Measurements from ENCODE around the gene PLEKHJ1.

DNA sequence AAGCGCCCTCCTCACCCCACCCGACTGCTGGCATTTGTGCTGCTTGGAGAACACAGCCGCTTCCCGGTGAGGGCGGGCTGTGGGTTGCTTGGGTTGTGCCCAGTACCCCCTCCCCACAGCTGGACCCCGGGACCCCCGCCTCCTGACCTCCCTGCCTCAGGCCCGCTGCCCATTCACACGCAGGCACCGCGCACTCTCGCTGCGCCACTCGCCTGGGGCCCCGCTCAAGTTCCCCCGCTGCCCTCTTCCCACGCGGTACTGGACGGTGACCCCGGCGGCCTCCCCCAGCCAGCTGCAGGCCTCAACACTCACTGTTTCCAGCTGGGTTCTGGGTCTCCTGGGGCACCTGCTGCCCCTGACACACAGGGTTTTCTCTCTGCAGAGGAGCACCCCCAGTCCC lies 16.4 kb downstream of the PLEKHJ1 start:
- TF ChIP-seq POLR2A (IDR thresholded peaks at IDR 0.05) (no peak), POLR2AphosphoS5 (IDR thresholded peaks at IDR 0.05) (no peak)
- TF ChIP-seq, protein P1, sequence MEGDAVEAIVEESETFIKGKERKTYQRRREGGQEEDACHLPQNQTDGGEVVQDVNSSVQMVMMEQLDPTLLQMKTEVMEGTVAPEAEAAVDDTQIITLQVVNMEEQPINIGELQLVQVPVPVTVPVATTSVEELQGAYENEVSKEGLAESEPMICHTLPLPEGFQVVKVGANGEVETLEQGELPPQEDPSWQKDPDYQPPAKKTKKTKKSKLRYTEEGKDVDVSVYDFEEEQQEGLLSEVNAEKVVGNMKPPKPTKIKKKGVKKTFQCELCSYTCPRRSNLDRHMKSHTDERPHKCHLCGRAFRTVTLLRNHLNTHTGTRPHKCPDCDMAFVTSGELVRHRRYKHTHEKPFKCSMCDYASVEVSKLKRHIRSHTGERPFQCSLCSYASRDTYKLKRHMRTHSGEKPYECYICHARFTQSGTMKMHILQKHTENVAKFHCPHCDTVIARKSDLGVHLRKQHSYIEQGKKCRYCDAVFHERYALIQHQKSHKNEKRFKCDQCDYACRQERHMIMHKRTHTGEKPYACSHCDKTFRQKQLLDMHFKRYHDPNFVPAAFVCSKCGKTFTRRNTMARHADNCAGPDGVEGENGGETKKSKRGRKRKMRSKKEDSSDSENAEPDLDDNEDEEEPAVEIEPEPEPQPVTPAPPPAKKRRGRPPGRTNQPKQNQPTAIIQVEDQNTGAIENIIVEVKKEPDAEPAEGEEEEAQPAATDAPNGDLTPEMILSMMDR (IDR thresholded peaks at IDR 0.05) = no peak
